Fibroblast of villous mesenchyme (primary cell): Measurements from ENCODE around the gene MAST4. TPM values are rescaled to one million over a fixed set of nuclear protein-coding genes. Genes with fewer than 3 reads are reported as not detected.

Experiments
- DNase-seq: peaks from one replicate; pipeline ENCODE4 v3.0.0-alpha.2; 2010; ENCODE audit warnings: low read depth
- H3K4me3 ChIP-seq: 2 replicates; pipeline ENCODE4 v1.5.1; 2011; ENCODE audit warnings: low read depth, mild to moderate bottlenecking, low read length
- CTCF ChIP-seq: IDR thresholded peaks from 2 replicates; pipeline ENCODE4 v1.5.1; 2012; ENCODE audit warnings: low read depth, mild to moderate bottlenecking, low read length; ENCODE audit not compliant: insufficient read depth
- total RNA-seq: library from RNA; depleted of rRNA; stranded (reverse); fragments of >200 nt; gene quantifications from 2 replicates; pipeline ENCODE4 v1.2.3, GENCODE V29; 2012

Gene MAST4
- total RNA-seq, 1 donor, result 8.2 TPM

DNA sequence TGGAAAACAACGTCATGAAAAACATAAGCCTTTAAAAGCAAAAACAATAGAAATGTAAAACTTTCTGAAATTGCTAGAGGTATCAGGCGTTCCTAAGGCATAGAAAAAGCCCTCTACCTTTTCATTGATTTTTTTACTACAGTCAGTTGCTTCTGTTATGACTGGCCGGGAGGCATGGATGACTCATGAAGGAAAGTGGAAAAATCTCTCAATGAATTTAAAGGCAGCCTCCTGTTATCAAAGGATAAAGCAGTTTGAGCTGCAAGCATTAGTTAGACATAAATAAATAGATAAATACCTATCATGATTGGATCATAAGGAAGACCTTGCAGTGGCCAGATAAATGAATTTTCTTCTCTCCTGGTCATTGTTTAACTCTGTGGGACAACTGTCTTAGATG, 281.6 kb downstream of the MAST4 start:
- no peak for TF ChIP-seq CTCF
- H3K4me3 ChIP-seq, result no peak overlapping the region
- DNase-seq, result no peak

DNA sequence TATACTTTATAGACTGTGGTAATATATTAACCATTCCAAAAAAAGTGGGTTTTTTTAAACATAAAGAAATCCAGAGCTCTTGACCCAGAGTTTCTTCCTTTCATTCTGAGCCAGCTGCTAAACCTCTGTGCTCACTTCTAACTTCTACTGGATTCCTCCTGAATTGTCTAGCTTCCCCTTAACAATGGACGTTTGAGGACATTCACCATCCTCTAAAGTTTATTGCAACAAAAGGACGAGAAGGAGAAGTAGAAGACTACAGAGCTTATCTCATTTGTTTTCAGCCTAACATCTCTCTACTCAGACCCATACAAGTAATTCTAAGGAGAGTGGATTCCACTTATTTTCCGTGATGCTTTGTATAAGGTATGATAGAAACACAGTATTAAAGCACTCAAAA, 284.2 kb downstream of the MAST4 start:
- H3K4me3 ChIP-seq, result no peak overlapping the region
- TF ChIP-seq CTCF, result no peak

GRCh38 chr5:66881480-66882161, 285.4 kb downstream of the MAST4 start:
- TF ChIP-seq CTCF, result no peak
- DNase-seq, result no peak
- H3K4me3 ChIP-seq, result no peak overlapping the region

More for the DNA sequence above, 284.2 kb downstream of the MAST4 start:
- no peak for DNase-seq

GRCh38 chr5:66882606-66883227, 286.5 kb downstream of the MAST4 start:
- DNase-seq, result no peak
- TF ChIP-seq CTCF, result no peak
- no peak overlapping the region for H3K4me3 ChIP-seq

- no peak for TF ChIP-seq CTCF
- no peak overlapping the region for H3K4me3 ChIP-seq
- no peak for DNase-seq
Measured at GRCh38 chr5:66884564-66885243, 288.5 kb downstream of the MAST4 start.

DNA sequence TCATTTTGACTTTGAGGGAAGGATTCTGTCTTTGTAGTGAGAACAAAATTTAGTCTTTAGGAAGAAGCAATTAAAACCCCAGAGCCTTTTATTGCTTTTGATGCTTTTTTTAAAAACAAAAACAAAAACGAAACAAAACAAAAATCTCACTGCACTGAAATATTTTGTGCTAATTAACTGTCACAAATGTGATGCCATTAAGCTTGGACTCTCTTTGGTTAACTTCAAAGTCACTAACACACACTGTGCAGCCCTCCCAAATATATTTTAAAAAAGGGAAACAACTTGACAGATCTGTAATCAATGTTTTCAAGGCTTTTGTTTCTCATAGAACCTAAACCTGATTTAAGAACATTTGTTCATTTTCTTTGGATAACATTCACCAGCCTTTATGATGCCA, 290.7 kb downstream of the MAST4 start:
- no peak overlapping the region for H3K4me3 ChIP-seq
- no peak for DNase-seq
- no peak for TF ChIP-seq CTCF

DNA sequence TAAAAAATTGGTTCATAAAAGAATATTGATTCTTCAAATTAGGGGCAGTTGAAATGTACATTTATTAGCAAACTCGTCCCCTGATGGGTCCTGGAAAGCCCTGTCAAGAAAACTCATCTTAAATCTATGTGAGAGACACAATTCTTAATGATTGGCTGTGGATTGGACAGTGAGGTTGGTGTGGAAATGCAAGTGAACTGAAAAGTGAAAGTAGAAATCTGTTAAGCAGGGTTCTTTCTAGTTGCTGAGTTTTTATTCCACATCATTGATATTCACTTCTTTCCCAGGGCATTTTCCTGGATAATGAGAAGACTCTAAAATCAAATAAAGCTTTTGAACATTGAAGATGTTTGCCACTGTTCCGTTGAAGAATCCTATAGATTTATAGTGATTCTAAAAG, 292.4 kb downstream of the MAST4 start:
- TF ChIP-seq CTCF, result no peak
- no peak for DNase-seq
- no peak overlapping the region for H3K4me3 ChIP-seq
